Measurements from ENCODE around the gene TPMT. TPM values are rescaled to one million over a fixed set of nuclear protein-coding genes. Genes with fewer than 3 reads are reported as not detected.

TPMT gene
- total RNA-seq, 1 experiment from 2014 or later, result 13.3 TPM

DNA sequence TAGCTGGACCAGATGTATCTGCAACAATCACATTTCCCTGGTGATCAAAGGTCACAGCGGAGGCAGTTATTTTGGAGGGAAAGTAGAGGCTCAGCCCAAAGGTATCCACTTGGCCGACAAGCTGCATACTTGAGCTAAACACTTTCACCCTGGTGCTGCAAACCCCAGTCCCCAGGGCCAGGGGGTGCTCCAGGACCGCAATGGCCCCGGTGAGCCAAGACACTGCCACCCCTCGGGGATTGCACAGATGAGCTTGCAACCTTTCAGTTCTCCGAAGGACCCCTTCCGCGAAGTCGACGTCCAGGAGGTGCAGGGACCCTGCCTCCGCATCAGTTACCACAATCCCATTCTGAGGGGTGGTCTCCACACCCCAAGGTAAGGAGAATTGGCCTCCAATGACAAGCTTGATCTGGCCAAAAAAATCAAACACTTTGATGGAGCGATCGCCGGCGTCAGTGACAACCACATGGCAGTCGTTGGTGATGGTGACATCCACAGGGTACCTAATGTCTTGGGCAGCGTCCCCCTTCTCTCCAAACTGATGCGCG lies 33.2 kb downstream of the TPMT start:
- peaks cover 5% of the 10 kb centered on the region for H3K23me2 ChIP-seq (ENCODE audit: insufficient read length, low read depth, low read length, poor library complexity, severe bottlenecking)
- H4K20me1 ChIP-seq (ENCODE audit: control insufficient read depth, insufficient read depth, insufficient read length), result no peaks in the 10 kb centered on the region
- H3K9ac ChIP-seq (ENCODE audit: extremely low read depth, insufficient read length, low read length), result no peak overlapping the region
- no peak overlapping the region for H3K14ac ChIP-seq (ENCODE audit: insufficient read depth, low read length)
- no CpG with 5 or more reads among the region's 19 CpGs for WGBS (ENCODE audit: extremely low coverage, insufficient read length, low lambda C conversion rate)
- peak; percentile 69 for DNase-seq
- no peak overlapping the region for H3K4me2 ChIP-seq (ENCODE audit: insufficient read depth, insufficient read length, low read length)
- H3K27me3 ChIP-seq (ENCODE audit: insufficient read depth, low read length), result no peaks in the 10 kb centered on the region
- no peak overlapping the region for H3K27ac ChIP-seq (ENCODE audit: insufficient read length, low read depth, low read length)
- H3K56ac ChIP-seq (ENCODE audit: insufficient read length, low read depth, low read length), result no peak overlapping the region
- no peak overlapping the region for H3T11ph ChIP-seq (ENCODE audit: low read length)
- H2BK5ac ChIP-seq (ENCODE audit: insufficient read length, low read length), result no peak overlapping the region
- no peak overlapping the region for H4K8ac ChIP-seq (replicated peaks; ENCODE audit: insufficient read length, low read depth, low read length)
- no peak overlapping the region for H2BK20ac ChIP-seq (ENCODE audit: low read depth, low read length, poor library complexity, severe bottlenecking)
- H3K4ac ChIP-seq (ENCODE audit: low read depth, low read length), result no peak overlapping the region
- H3K79me2 ChIP-seq (ENCODE audit: insufficient read depth, low read length), result no peaks in the 10 kb centered on the region
- H4K5ac ChIP-seq (ENCODE audit: insufficient read length, low read depth, low read length), result no peak overlapping the region
- no peaks in the 10 kb centered on the region for H3K4me1 ChIP-seq (ENCODE audit: insufficient read depth, low read length)
- Mint-ChIP-seq H3K27ac (peak overlapping the region in 1 of 3 experiments; percentile 15; a peak in 1 of 7 replicates), H3K9me3 (no peaks in the 10 kb centered on the region; a peak in 1 of 5 replicates), H3K27me3 (ENCODE audit: low read depth) (peaks cover 21% of the 10 kb centered on the region), H3K4me1 (peaks cover 8 to 9% of the 10 kb centered on the region in 2 experiments), H3K4me3 (peak overlapping the region; percentile 40 to 49; a peak in 4 of 5 replicates), H3K36me3 (ENCODE audit: insufficient read depth in 1 of 3, low read depth in 3 of 3) (no peaks in the 10 kb centered on the region)
- H2BK15ac ChIP-seq (ENCODE audit: low read depth, low read length), result no peak overlapping the region
- no peak overlapping the region for H2AK5ac ChIP-seq (ENCODE audit: insufficient read length, low read length)
- H3K9me3 ChIP-seq (ENCODE audit: control insufficient read depth, low read depth, low read length), result no peaks in the 10 kb centered on the region
- H2BK12ac ChIP-seq (ENCODE audit: insufficient read length, low read depth, low read length), result no peak overlapping the region
- H3K18ac ChIP-seq (ENCODE audit: insufficient read length, low read depth, low read length), result no peak overlapping the region
- no peaks in the 10 kb centered on the region for H3K79me1 ChIP-seq (ENCODE audit: insufficient read depth, low read depth, low read length, poor library complexity, severe bottlenecking)
- no peak overlapping the region for H4K91ac ChIP-seq (ENCODE audit: insufficient read length, low read depth, low read length)
- TF ChIP-seq, protein P1, sequence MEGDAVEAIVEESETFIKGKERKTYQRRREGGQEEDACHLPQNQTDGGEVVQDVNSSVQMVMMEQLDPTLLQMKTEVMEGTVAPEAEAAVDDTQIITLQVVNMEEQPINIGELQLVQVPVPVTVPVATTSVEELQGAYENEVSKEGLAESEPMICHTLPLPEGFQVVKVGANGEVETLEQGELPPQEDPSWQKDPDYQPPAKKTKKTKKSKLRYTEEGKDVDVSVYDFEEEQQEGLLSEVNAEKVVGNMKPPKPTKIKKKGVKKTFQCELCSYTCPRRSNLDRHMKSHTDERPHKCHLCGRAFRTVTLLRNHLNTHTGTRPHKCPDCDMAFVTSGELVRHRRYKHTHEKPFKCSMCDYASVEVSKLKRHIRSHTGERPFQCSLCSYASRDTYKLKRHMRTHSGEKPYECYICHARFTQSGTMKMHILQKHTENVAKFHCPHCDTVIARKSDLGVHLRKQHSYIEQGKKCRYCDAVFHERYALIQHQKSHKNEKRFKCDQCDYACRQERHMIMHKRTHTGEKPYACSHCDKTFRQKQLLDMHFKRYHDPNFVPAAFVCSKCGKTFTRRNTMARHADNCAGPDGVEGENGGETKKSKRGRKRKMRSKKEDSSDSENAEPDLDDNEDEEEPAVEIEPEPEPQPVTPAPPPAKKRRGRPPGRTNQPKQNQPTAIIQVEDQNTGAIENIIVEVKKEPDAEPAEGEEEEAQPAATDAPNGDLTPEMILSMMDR (conservative IDR thresholded peaks at IDR 0.05), result peak; percentile 66
- no peak overlapping the region for H2AFZ ChIP-seq (ENCODE audit: low read length)
- H3K23ac ChIP-seq (ENCODE audit: insufficient read length, low read depth, low read length), result no peak overlapping the region
- no peak overlapping the region for H2BK120ac ChIP-seq (ENCODE audit: low read depth, low read length, poor library complexity, severe bottlenecking)
